Measurements from ENCODE around the gene SAE1.

Gene SAE1

GRCh38 chr19:47258895-47259555 is 128.4 kb downstream of the SAE1 start:
- no peak for DNase-seq

All from amygdala (tissue), 56 donors.